Lung (tissue), 12 donors: ENCODE measurements around the gene MDFIC2. TPM values are rescaled to one million over a fixed set of nuclear protein-coding genes. Genes with fewer than 3 reads are reported as not detected.
A peak's percentile ranks its signal among the peaks of the same experiment; 100 is the strongest.

Experiments
- ATAC-seq: fragments of 200-7000 bp; cut with Tn5 transposase; one replicate; pipeline ENCODE4 v1.9.1; 2020; ENCODE audit warnings: moderate number of reproducible peaks; ENCODE audit not compliant: insufficient read depth, low FRiP score
- DNase-seq, 3 donors: peaks; one replicate each; pipeline ENCODE4 v3.0.0-alpha.2; 2013 to 2017
- H3K27ac ChIP-seq, 2 donors: one replicate each; pipeline ENCODE4 v1.5.1; 2013; ENCODE audit warnings: mild to moderate bottlenecking in 2 of 2, moderate library complexity in 2 of 2, control low read depth in 1 of 2, inconsistent platforms in 1 of 2, low read depth in 1 of 2, low read length in 1 of 2
- H3K27me3 ChIP-seq, 3 donors: one replicate each; pipeline ENCODE4 v1.5.1; 2013; ENCODE audit warnings: low read length in 2 of 3; ENCODE audit not compliant: control insufficient read depth in 3 of 3, insufficient read depth in 3 of 3
- H3K36me3 ChIP-seq, 4 donors: one replicate each; pipeline ENCODE4 v1.5.1; 2013; ENCODE audit warnings: low read length in 4 of 4, mild to moderate bottlenecking in 1 of 4, moderate library complexity in 1 of 4; ENCODE audit not compliant: control insufficient read depth in 4 of 4, insufficient read depth in 4 of 4
- H3K4me1 ChIP-seq, 5 donors: one replicate each; pipeline ENCODE4 v1.5.1; 2013; ENCODE audit warnings: low read length in 5 of 5, mild to moderate bottlenecking in 2 of 5, moderate library complexity in 1 of 5; ENCODE audit not compliant: control insufficient read depth in 5 of 5, insufficient read depth in 5 of 5
- H3K4me3 ChIP-seq: one replicate; pipeline ENCODE4 v1.5.1; 2013; ENCODE audit warnings: mild to moderate bottlenecking, control low read depth, moderate library complexity
- H3K9ac ChIP-seq, 2 donors: one replicate each; pipeline ENCODE4 v1.5.1; 2013; ENCODE audit warnings: low read length in 2 of 2, control low read depth in 1 of 2; ENCODE audit not compliant: insufficient read depth in 1 of 2
- H3K9me3 ChIP-seq, 4 donors: one replicate each; pipeline ENCODE4 v1.5.1; 2013; ENCODE audit warnings: low read length in 3 of 4, mild to moderate bottlenecking in 1 of 4, moderate library complexity in 1 of 4; ENCODE audit not compliant: control insufficient read depth in 4 of 4, insufficient read depth in 3 of 4
- CTCF ChIP-seq: IDR thresholded peaks from 2 replicates; pipeline ENCODE4 v1.5.1; 2012; ENCODE audit warnings: mild to moderate bottlenecking; ENCODE audit errors: control extremely low read depth, extremely low read depth
- WGBS, 2 donors: extraction: QIAGEN DNeasy Blood & Tissue Kit; methylation state at CpG; one replicate each; pipeline ENCODE4 v1.1.7; 2013; 5-methylcytosine and 5-hydroxymethylcytosine counted together
- polyA plus RNA-seq, 2 donors: library from polyadenylated mRNA; stranded (reverse); fragments of 200-250 nt; gene quantifications; one replicate each; pipeline ENCODE4 v1.2.1, GENCODE V29; 2013
- total RNA-seq, 2 donors: library from RNA; depleted of rRNA in 1 of 2; stranded (reverse); fragments of >200 nt in 1 of 2; gene quantifications; one replicate each; pipeline ENCODE4 v1.2.1, GENCODE V29; 2014 to 2021
- donor health status: control.
- donor health status: control.
- donor health status: Bipolar disorder and iron deficiency.
- donor health status: healthy.
- donor health status: DM: yes; HTN: yes; CAD: no.

Gene MDFIC2
- total and polyA plus RNA-seq, 4 donors, result not detected

GRCh38 chr3:70233812-70234211 is 78.6 kb downstream of the MDFIC2 start:
- Histone ChIP-seq H3K36me3 (no peaks in the 10 kb centered on the region), H3K9me3 (no peaks in the 10 kb centered on the region), H3K27ac (no peak overlapping the region), H3K4me3 (no peak overlapping the region), H3K4me1 (peaks cover 0 to 9% (median 0%) of the 10 kb centered on the region in 5 donors), H3K9ac (no peak overlapping the region), H3K27me3 (peaks cover 0 to 14% (median 7%) of the 10 kb centered on the region in 3 donors)
- DNase-seq, result no peak
- no peak for TF ChIP-seq CTCF
- 91 to 92% methylated on average over 1 of the region's 1 CpG for WGBS, 2 donors
- ATAC-seq, result no peak

GRCh38 chr3:70233112-70233511 is 79.3 kb downstream of the MDFIC2 start:
- Histone ChIP-seq H3K4me1 (peaks cover 0 to 9% (median 0%) of the 10 kb centered on the region in 5 donors), H3K27ac (no peak overlapping the region), H3K36me3 (no peaks in the 10 kb centered on the region), H3K4me3 (no peak overlapping the region), H3K27me3 (peaks cover 0 to 14% (median 7%) of the 10 kb centered on the region in 3 donors), H3K9me3 (no peaks in the 10 kb centered on the region), H3K9ac (no peak overlapping the region)
- ATAC-seq (no peak), DNase-seq (no peak)
- no peak for TF ChIP-seq CTCF
- WGBS, 2 donors, result 80 to 86% methylated on average over 5 of the region's 5 CpGs

GRCh38 chr3:70231266-70231701 is 81.2 kb downstream of the MDFIC2 start:
- Histone ChIP-seq H3K9me3 (no peaks in the 10 kb centered on the region), H3K4me1 (peaks cover 0 to 9% (median 0%) of the 10 kb centered on the region in 5 donors), H3K4me3 (no peak overlapping the region), H3K36me3 (no peaks in the 10 kb centered on the region), H3K27ac (no peak overlapping the region), H3K27me3 (peaks cover 0 to 9% (median 7%) of the 10 kb centered on the region in 3 donors), H3K9ac (no peak overlapping the region)
- no peak for TF ChIP-seq CTCF
- WGBS, 2 donors, result 71 to 82% methylated on average over 15 of the region's 15 CpGs
- ATAC-seq (no peak), DNase-seq (peak; percentile 13 to 64 (median 46))

GRCh38 chr3:70227437-70227836 is 85.0 kb downstream of the MDFIC2 start:
- H3K9me3 ChIP-seq, result no peaks in the 10 kb centered on the region
- 78 to 85% methylated on average over 3 of the region's 3 CpGs for WGBS, 2 donors
- peaks cover 0 to 9% (median 0%) of the 10 kb centered on the region in 5 donors for H3K4me1 ChIP-seq
- no peaks in the 10 kb centered on the region for H3K36me3 ChIP-seq
- peaks cover 0 to 5% (median 0%) of the 10 kb centered on the region in 3 donors for H3K27me3 ChIP-seq
- ATAC-seq (no peak), DNase-seq (no peak)
- no peak for TF ChIP-seq CTCF
- no peak overlapping the region for H3K4me3 ChIP-seq
- no peak overlapping the region for H3K27ac ChIP-seq
- no peak overlapping the region for H3K9ac ChIP-seq
